Parathyroid adenoma (tissue), 2 donors: ENCODE results near the gene LITAF.

Experiments
- H2AFZ ChIP-seq: fragments of 300-600 bp; sonication (generic); one replicate; pipeline ENCODE4 v1.7.0; 2017; ENCODE audit warnings: antibody characterized with exemption, mild to moderate bottlenecking
- H3K27ac ChIP-seq: fragments of 300-600 bp; sonication (generic); one replicate; pipeline ENCODE4 v1.7.0; 2017
- H3K27me3 ChIP-seq: fragments of 300-600 bp; sonication (generic); one replicate; pipeline ENCODE4 v1.7.0; 2017; ENCODE audit warnings: low read length; ENCODE audit not compliant: control insufficient read depth, insufficient read depth
- H3K36me3 ChIP-seq: fragments of 300-600 bp; sonication (generic); one replicate; pipeline ENCODE4 v1.7.0; 2017; ENCODE audit warnings: low read length; ENCODE audit not compliant: control insufficient read depth, insufficient read depth
- H3K4me1 ChIP-seq: fragments of 300-600 bp; sonication (generic); one replicate; pipeline ENCODE4 v1.7.0; 2017; ENCODE audit warnings: control low read depth
- H3K4me2 ChIP-seq: fragments of 300-600 bp; sonication (generic); one replicate; pipeline ENCODE4 v1.7.0; 2017; ENCODE audit warnings: low read length
- H3K4me3 ChIP-seq: fragments of 300-600 bp; sonication (generic); one replicate; pipeline ENCODE4 v1.7.0; 2017; ENCODE audit warnings: low read depth, low read length
- H3K79me2 ChIP-seq: fragments of 300-600 bp; sonication (generic); one replicate; pipeline ENCODE4 v1.7.0; 2017; ENCODE audit warnings: control low read depth
- H3K9ac ChIP-seq: fragments of 300-600 bp; sonication (generic); one replicate; pipeline ENCODE4 v1.7.0; 2017; ENCODE audit warnings: mild to moderate bottlenecking
- H3K9me3 ChIP-seq: fragments of 300-600 bp; sonication (generic); one replicate; pipeline ENCODE4 v1.7.0; 2017; ENCODE audit warnings: low read length; ENCODE audit not compliant: control insufficient read depth
- TF ChIP-seq, protein P1 (sequence below): fragments of 300-600 bp; sonication (generic); IDR thresholded peaks from one replicate; pipeline ENCODE4 v1.7.0; 2017; ENCODE audit warnings: antibody characterized with exemption, mild to moderate bottlenecking
- donor health status: primary hyperparathyroidism.

The LITAF gene

DNA sequence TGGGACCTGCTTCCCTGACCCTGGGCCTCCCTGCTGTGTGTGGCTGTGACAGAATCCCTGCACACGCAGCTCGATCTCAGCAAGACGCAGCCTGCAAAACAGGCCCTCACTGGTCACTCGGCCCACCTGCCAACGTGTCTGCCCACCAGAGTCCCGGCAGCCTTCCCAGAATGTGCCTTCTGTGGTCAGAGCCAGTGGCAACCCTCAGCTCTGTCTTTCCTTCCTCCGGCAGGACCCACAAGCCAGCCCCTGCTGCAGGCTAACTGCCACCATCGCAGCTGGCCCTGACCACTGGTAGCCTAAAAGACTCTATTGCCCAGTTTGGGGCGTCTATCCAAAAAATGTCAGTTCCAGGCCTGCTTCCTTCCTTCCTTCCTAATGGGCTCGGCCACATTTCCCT is 83.2 kb downstream of the LITAF start:
- Histone ChIP-seq H3K4me3 (no peak overlapping the region), H3K79me2 (no peaks in the 10 kb centered on the region), H3K27me3 (no peaks in the 10 kb centered on the region), H3K36me3 (no peaks in the 10 kb centered on the region), H3K9me3 (no peaks in the 10 kb centered on the region), H3K4me2 (no peak overlapping the region), H3K27ac (no peak overlapping the region), H2AFZ (no peak overlapping the region), H3K4me1 (no peaks in the 10 kb centered on the region), H3K9ac (no peak overlapping the region)
- TF ChIP-seq, protein P1, sequence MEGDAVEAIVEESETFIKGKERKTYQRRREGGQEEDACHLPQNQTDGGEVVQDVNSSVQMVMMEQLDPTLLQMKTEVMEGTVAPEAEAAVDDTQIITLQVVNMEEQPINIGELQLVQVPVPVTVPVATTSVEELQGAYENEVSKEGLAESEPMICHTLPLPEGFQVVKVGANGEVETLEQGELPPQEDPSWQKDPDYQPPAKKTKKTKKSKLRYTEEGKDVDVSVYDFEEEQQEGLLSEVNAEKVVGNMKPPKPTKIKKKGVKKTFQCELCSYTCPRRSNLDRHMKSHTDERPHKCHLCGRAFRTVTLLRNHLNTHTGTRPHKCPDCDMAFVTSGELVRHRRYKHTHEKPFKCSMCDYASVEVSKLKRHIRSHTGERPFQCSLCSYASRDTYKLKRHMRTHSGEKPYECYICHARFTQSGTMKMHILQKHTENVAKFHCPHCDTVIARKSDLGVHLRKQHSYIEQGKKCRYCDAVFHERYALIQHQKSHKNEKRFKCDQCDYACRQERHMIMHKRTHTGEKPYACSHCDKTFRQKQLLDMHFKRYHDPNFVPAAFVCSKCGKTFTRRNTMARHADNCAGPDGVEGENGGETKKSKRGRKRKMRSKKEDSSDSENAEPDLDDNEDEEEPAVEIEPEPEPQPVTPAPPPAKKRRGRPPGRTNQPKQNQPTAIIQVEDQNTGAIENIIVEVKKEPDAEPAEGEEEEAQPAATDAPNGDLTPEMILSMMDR, result no peak

DNA sequence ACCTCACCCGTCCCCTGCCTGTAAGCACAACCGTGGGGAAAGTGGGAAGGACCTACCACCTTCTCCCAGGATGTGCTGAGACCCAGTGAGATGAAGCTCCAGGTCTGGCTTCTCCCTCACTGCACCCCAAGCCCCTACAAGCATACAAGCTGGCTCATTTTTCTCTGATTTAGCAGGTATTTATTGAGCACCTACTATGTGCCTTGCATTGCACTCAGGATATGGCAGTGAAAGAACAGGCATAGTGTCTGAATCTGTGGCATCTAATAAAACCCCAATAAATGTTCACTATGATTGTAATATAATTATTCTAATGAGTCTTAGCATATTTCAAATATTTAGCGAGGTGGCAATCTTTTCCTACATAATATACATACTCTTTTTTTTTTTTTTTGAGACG is 84.5 kb downstream of the LITAF start:
- Histone ChIP-seq H3K9me3 (no peaks in the 10 kb centered on the region), H3K36me3 (no peaks in the 10 kb centered on the region), H3K9ac (no peak overlapping the region), H2AFZ (no peak overlapping the region), H3K4me2 (no peak overlapping the region), H3K4me1 (peaks cover 2% of the 10 kb centered on the region), H3K79me2 (no peaks in the 10 kb centered on the region), H3K4me3 (no peak overlapping the region), H3K27ac (no peak overlapping the region), H3K27me3 (no peaks in the 10 kb centered on the region)
- TF ChIP-seq, protein P1, result no peak

GRCh38 chr16:11501632-11502031 is 85.1 kb downstream of the LITAF start:
- no peak overlapping the region for H3K4me2 ChIP-seq
- no peak overlapping the region for H3K9ac ChIP-seq
- H3K4me1 ChIP-seq, result peaks cover 7% of the 10 kb centered on the region
- TF ChIP-seq, protein P1, result no peak
- H3K27ac ChIP-seq, result no peak overlapping the region
- no peak overlapping the region for H3K4me3 ChIP-seq
- no peaks in the 10 kb centered on the region for H3K79me2 ChIP-seq
- H2AFZ ChIP-seq, result no peak overlapping the region
- H3K36me3 ChIP-seq, result no peaks in the 10 kb centered on the region
- H3K27me3 ChIP-seq, result no peaks in the 10 kb centered on the region
- H3K9me3 ChIP-seq, result no peaks in the 10 kb centered on the region

- TF ChIP-seq, protein P1, result no peak
- Histone ChIP-seq H3K4me1 (peaks cover 8% of the 10 kb centered on the region), H3K36me3 (no peaks in the 10 kb centered on the region), H3K9ac (no peak overlapping the region), H2AFZ (no peak overlapping the region), H3K4me2 (no peak overlapping the region), H3K27ac (no peak overlapping the region), H3K9me3 (no peaks in the 10 kb centered on the region), H3K79me2 (no peaks in the 10 kb centered on the region), H3K4me3 (no peak overlapping the region), H3K27me3 (no peaks in the 10 kb centered on the region)
Observed at GRCh38 chr16:11500700-11501346, 85.9 kb downstream of the LITAF start.
